Osteocyte (in vitro differentiated cells): ENCODE measurements around the gene RAX. TPM values are rescaled to one million over a fixed set of nuclear protein-coding genes. Genes with fewer than 3 reads are reported as not detected.

Source experiments
- DNase-seq: peaks from one replicate; pipeline ENCODE4 v3.0.0; 2021; ENCODE audit warnings: mixed read lengths; ENCODE audit not compliant: unreplicated experiment; ENCODE audit errors: extremely low spot score
- H3K27ac Mint-ChIP-seq: one replicate; pipeline ENCODE4 v1.8.0; 2021; ENCODE audit warnings: mild to moderate bottlenecking, mixed read lengths; ENCODE audit not compliant: unreplicated experiment
- H3K27me3 Mint-ChIP-seq: one replicate; pipeline ENCODE4 v1.8.0; 2021; ENCODE audit warnings: mixed read lengths; ENCODE audit not compliant: unreplicated experiment
- H3K36me3 Mint-ChIP-seq: one replicate; pipeline ENCODE4 v1.8.0; 2021; ENCODE audit warnings: mixed read lengths; ENCODE audit not compliant: unreplicated experiment
- H3K4me1 Mint-ChIP-seq: one replicate; pipeline ENCODE4 v1.8.0; 2021; ENCODE audit warnings: mixed read lengths; ENCODE audit not compliant: unreplicated experiment
- H3K4me3 Mint-ChIP-seq: one replicate; pipeline ENCODE4 v1.8.0; 2021; ENCODE audit warnings: mild to moderate bottlenecking, moderate library complexity, mixed read lengths; ENCODE audit not compliant: unreplicated experiment
- H3K9me3 Mint-ChIP-seq: one replicate; pipeline ENCODE4 v1.8.0; 2021; ENCODE audit warnings: mixed read lengths; ENCODE audit not compliant: unreplicated experiment
- CTCF ChIP-seq: fragments of 200-600 bp; sonication (generic); IDR thresholded peaks from 2 replicates; pipeline ENCODE4 v1.5.0; 2021; ENCODE audit warnings: antibody characterized with exemption, mild to moderate bottlenecking, moderate library complexity
- total RNA-seq: library from RNA; stranded (reverse); gene quantifications from 2 replicates; pipeline ENCODE4 v1.2.1, GENCODE V29; 2021

Gene RAX
- total RNA-seq, 1 donor from 2014 or later: not detected

GRCh38 chr18:59249199-59249774, 24.0 kb downstream of the RAX start:
- Mint-ChIP-seq H3K4me3 (no peak overlapping the region), H3K4me1 (peaks cover 1% of the 10 kb centered on the region)
- DNase-seq: no peak

GRCh38 chr18:59246796-59247195, 26.5 kb downstream of the RAX start:
- no peaks in the 10 kb centered on the region for H3K36me3 Mint-ChIP-seq
- TF ChIP-seq CTCF: no peak
- H3K27ac Mint-ChIP-seq: no peak overlapping the region
- no peak overlapping the region for H3K4me3 Mint-ChIP-seq
- H3K27me3 Mint-ChIP-seq: peaks cover 76% of the 10 kb centered on the region
- no peaks in the 10 kb centered on the region for H3K9me3 Mint-ChIP-seq
- peaks cover 1% of the 10 kb centered on the region for H3K4me1 Mint-ChIP-seq
- no peak for DNase-seq

More at GRCh38 chr18:59249199-59249774, 24.0 kb downstream of the RAX start:
- Mint-ChIP-seq H3K36me3 (no peaks in the 10 kb centered on the region), H3K9me3 (no peaks in the 10 kb centered on the region), H3K27me3 (peaks cover 89% of the 10 kb centered on the region), H3K27ac (no peak overlapping the region)
- TF ChIP-seq CTCF: peak; percentile 84

- Mint-ChIP-seq H3K27ac (no peak overlapping the region), H3K27me3 (peaks cover 77% of the 10 kb centered on the region)
Measured at GRCh38 chr18:59242906-59243305, 30.3 kb downstream of the RAX start.

GRCh38 chr18:59239642-59240041, 33.6 kb downstream of the RAX start:
- Mint-ChIP-seq H3K36me3 (peaks cover 2% of the 10 kb centered on the region), H3K4me3 (no peak overlapping the region), H3K9me3 (no peaks in the 10 kb centered on the region), H3K27me3 (peaks cover 69% of the 10 kb centered on the region), H3K27ac (no peak overlapping the region), H3K4me1 (no peaks in the 10 kb centered on the region)
- no peak for DNase-seq
- TF ChIP-seq CTCF: no peak

More at GRCh38 chr18:59242906-59243305, 30.3 kb downstream of the RAX start:
- no peaks in the 10 kb centered on the region for H3K9me3 Mint-ChIP-seq
- H3K4me1 Mint-ChIP-seq: no peaks in the 10 kb centered on the region
- no peak for TF ChIP-seq CTCF
- no peak overlapping the region for H3K4me3 Mint-ChIP-seq
- H3K36me3 Mint-ChIP-seq: no peaks in the 10 kb centered on the region
- DNase-seq: no peak

- no peak for DNase-seq
- Mint-ChIP-seq H3K27me3 (peaks cover 58% of the 10 kb centered on the region), H3K9me3 (no peaks in the 10 kb centered on the region), H3K4me3 (no peak overlapping the region), H3K36me3 (peaks cover 2% of the 10 kb centered on the region), H3K4me1 (no peaks in the 10 kb centered on the region), H3K27ac (no peak overlapping the region)
- TF ChIP-seq CTCF: no peak
Measured at GRCh38 chr18:59238385-59238784, 34.9 kb downstream of the RAX start.
